Adrenal gland (tissue), 12 donors: ENCODE results near the gene PRKCH. TPM values are rescaled to one million over a fixed set of nuclear protein-coding genes. Genes with fewer than 3 reads are reported as not detected.

Experiments used
- DNase-seq, 7 donors: peaks; one replicate each; pipeline ENCODE4 v3.0.0-alpha.2; 2019 to 2020
- H3K27ac ChIP-seq, 5 donors: fragments of 200-600 bp; sonication (generic) in 4 of 5; 1 replicate in 3 of 5; 2 replicates in 2 of 5; pipeline versions ENCODE4 v1.5.1 to v1.8.0; 2016 to 2020; ENCODE audit warnings: mild to moderate bottlenecking in 1 of 5
- H3K27me3 ChIP-seq: fragments of 200-600 bp; 2 replicates; pipeline ENCODE4 v1.8.0; 2021
- H3K36me3 ChIP-seq, 2 donors: fragments of 200-600 bp; replicated peaks in 1 of 2; 1 replicate in 1 of 2; 2 replicates in 1 of 2; pipeline versions ENCODE4 v1.5.1 to v1.8.0; 2018 to 2022
- H3K4me1 ChIP-seq, 2 donors: fragments of 200-600 bp; replicated peaks in 1 of 2; 1 replicate in 1 of 2; 2 replicates in 1 of 2; pipeline versions ENCODE4 v1.5.1 to v1.8.0; 2018 to 2021
- H3K4me3 ChIP-seq, 4 donors: fragments of 200-600 bp; sonication (generic) in 3 of 4; one replicate each; pipeline ENCODE4 v1.5.1; 2016 to 2018
- H3K9me3 ChIP-seq, 3 donors: fragments of 200-600 bp; sonication (generic) in 1 of 3; replicated peaks in 1 of 3; 1 replicate in 2 of 3; 2 replicates in 1 of 3; pipeline versions ENCODE4 v1.5.1 to v1.8.0; 2016 to 2021
- CTCF ChIP-seq, 6 experiments: fragments of 450-650 bp in 4 of 6; fragments of 200-600 bp in 2 of 6; sonication (generic) in 1 of 6; IDR thresholded peaks; 1 replicate in 5 of 6; 2 replicates in 1 of 6; pipeline versions ENCODE4 v1.5.1 to v1.8.0; 2016 to 2021; ENCODE audit warnings: antibody characterized with exemption in 6 of 6, mild to moderate bottlenecking in 2 of 6, moderate library complexity in 1 of 6
- POLR2A ChIP-seq, 2 donors: fragments of 450-650 bp; IDR thresholded peaks; one replicate each; pipeline ENCODE4 v1.6.1; 2017; ENCODE audit warnings: antibody characterized with exemption in 2 of 2, mild to moderate bottlenecking in 2 of 2, moderate library complexity in 1 of 2
- WGBS, 4 donors: extraction: QIAGEN DNeasy Blood & Tissue Kit in 2 of 4; methylation state at CpG; one replicate each; pipeline versions ENCODE4 v1.1.5 to v1.1.7; 2013 to 2017; 5-methylcytosine and 5-hydroxymethylcytosine counted together
- intact Hi-C, 2 donors: fragments of 100-400 bp; cut with DNase I; formaldehyde crosslinking; loops; one replicate each; pipeline versions ENCODE4 v1.14.1 to v1.15.0; 2022 to 2023
- polyA plus RNA-seq, 3 donors: library from polyadenylated mRNA; stranded (reverse); fragments of 200-250 nt in 2 of 3; fragments of 350-450 nt in 1 of 3; fragmentation: Illumina TruSeq in 1 of 3; extraction: RNeasy Lipid Tissue Mini Kit (QIAGEN cat#74804) in 1 of 3; gene quantifications; one replicate each; pipeline ENCODE4 v1.2.3, GENCODE V29; 2013 to 2014
- total RNA-seq, 9 donors: library from RNA; depleted of rRNA in 4 of 9; stranded (reverse); fragments of >200 nt in 4 of 9; fragments of 120-200 nt in 1 of 9; fragmentation: NEBNext Ultra II Directional in 1 of 9; extraction: Animal tissue kit (Norgen Biotek cat#: 25700) in 1 of 9; gene quantifications; one replicate each; pipeline versions ENCODE4 v1.1.0 to v1.2.4, GENCODE V29; 2013 to 2023
- donor health status: healthy with polysubstance abuse.
- donor health status: Bipolar disorder and iron deficiency.
- donor health status: DM: yes; HTN: yes; CAD: no.
- donor health status: DM: no; HTN: no; CAD: no.
- donor health status: DM: no; HTN: no; CAD: no.
- donor health status: DM: yes; HTN: yes; CAD: no.

The PRKCH gene
- total and polyA plus RNA-seq, 12 donors: 7.8 to 28.1 (median 17.0) TPM

GRCh38 chr14:61403411-61403810 is 82.0 kb downstream of the PRKCH start:
- Histone ChIP-seq H3K4me1 (no peaks in the 10 kb centered on the region), H3K9me3 (no peaks in the 10 kb centered on the region), H3K27ac (no peak overlapping the region), H3K4me3 (no peak overlapping the region), H3K27me3 (no peaks in the 10 kb centered on the region), H3K36me3 (no peaks in the 10 kb centered on the region)
- intact Hi-C loops: no loop called here
- TF ChIP-seq POLR2A (IDR thresholded peaks at IDR 0.05): no peak
- no peak for TF ChIP-seq CTCF (IDR thresholded peaks at IDR 0.05)
- WGBS, 4 donors: 56 to 66% (median 61%) methylated on average over 2 of the region's 2 CpGs
- no peak for DNase-seq

- no peak for TF ChIP-seq POLR2A (IDR thresholded peaks at IDR 0.05)
- TF ChIP-seq CTCF (IDR thresholded peaks at IDR 0.05): no peak
- DNase-seq: no peak
- H3K4me1 ChIP-seq: no peaks in the 10 kb centered on the region
- intact Hi-C loops: no loop called here
- no peaks in the 10 kb centered on the region for H3K36me3 ChIP-seq
- no peaks in the 10 kb centered on the region for H3K9me3 ChIP-seq
- WGBS, 4 donors: 67 to 78% (median 74%) methylated on average over 1 of the region's 1 CpG
- no peak overlapping the region for H3K27ac ChIP-seq
- no peak overlapping the region for H3K4me3 ChIP-seq
- H3K27me3 ChIP-seq: no peaks in the 10 kb centered on the region
Measured at GRCh38 chr14:61404637-61405036, 83.3 kb downstream of the PRKCH start.

- DNase-seq: no peak
- Histone ChIP-seq H3K9me3 (no peaks in the 10 kb centered on the region), H3K36me3 (no peaks in the 10 kb centered on the region), H3K4me3 (no peak overlapping the region), H3K27me3 (no peaks in the 10 kb centered on the region), H3K27ac (no peak overlapping the region), H3K4me1 (no peaks in the 10 kb centered on the region)
- WGBS, 4 donors: 52 to 72% (median 61%) methylated on average over 4 of the region's 4 CpGs
- intact Hi-C loops: no loop called here
- TF ChIP-seq POLR2A (IDR thresholded peaks at IDR 0.05): no peak
Measured at GRCh38 chr14:61406198-61406597, 84.8 kb downstream of the PRKCH start.

GRCh38 chr14:61406675-61407074 is 85.3 kb downstream of the PRKCH start:
- intact Hi-C loops: no loop called here
- Histone ChIP-seq H3K36me3 (no peaks in the 10 kb centered on the region), H3K4me3 (no peak overlapping the region), H3K27me3 (no peaks in the 10 kb centered on the region), H3K4me1 (no peaks in the 10 kb centered on the region), H3K9me3 (no peaks in the 10 kb centered on the region), H3K27ac (no peak overlapping the region)
- WGBS, 4 donors: 56 to 78% (median 61%) methylated on average over 6 of the region's 6 CpGs
- DNase-seq: no peak
- TF ChIP-seq POLR2A (IDR thresholded peaks at IDR 0.05) (no peak), CTCF (IDR thresholded peaks at IDR 0.05) (no peak)

- DNase-seq: no peak
- no peaks in the 10 kb centered on the region for H3K36me3 ChIP-seq
- no peaks in the 10 kb centered on the region for H3K9me3 ChIP-seq
- TF ChIP-seq CTCF (IDR thresholded peaks at IDR 0.05) (no peak), POLR2A (IDR thresholded peaks at IDR 0.05) (no peak)
- no peaks in the 10 kb centered on the region for H3K4me1 ChIP-seq
- H3K27ac ChIP-seq: no peak overlapping the region
- no peaks in the 10 kb centered on the region for H3K27me3 ChIP-seq
- intact Hi-C loops: no loop called here
- no peak overlapping the region for H3K4me3 ChIP-seq
- 94 to 96% (median 95%) methylated on average over 6 of the region's 6 CpGs for WGBS, 4 donors
Measured at GRCh38 chr14:61408498-61408897, 87.1 kb downstream of the PRKCH start.
